ENCODE results near the gene NRF1. TPM values are rescaled to one million over a fixed set of nuclear protein-coding genes. Genes with fewer than 3 reads are reported as not detected.

NRF1 gene
- total and polyA plus RNA-seq, 2 of the 8 experiments (the other 6 are each of a cell fraction or from before 2014, with no cell fraction given): 18.2 to 21.4 TPM

- no peaks in the 10 kb centered on the region for H3K9me3 ChIP-seq (ENCODE audit: insufficient read depth in 2 of 2, low read depth in 1 of 2, low read length in 1 of 2)
- no peak overlapping the region for H3K4me2 ChIP-seq (ENCODE audit: insufficient read depth in 1 of 2, low read depth in 2 of 2, low read length in 2 of 2)
- no peak overlapping the region for H3K4ac ChIP-seq (replicated peaks; ENCODE audit: insufficient read length, low read depth, low read length)
- no peaks in the 10 kb centered on the region for H3K27me3 ChIP-seq (replicated peaks in 1 of 4; ENCODE audit: control insufficient read depth in 3 of 4, extremely low read depth in 1 of 4, insufficient read depth in 3 of 4, low read length in 3 of 4)
- H2BK5ac ChIP-seq (ENCODE audit: low read depth, low read length): no peak overlapping the region
- no peak overlapping the region for H3K9ac ChIP-seq (replicated peaks in 1 of 4; ENCODE audit: extremely low read depth in 1 of 4, low read depth in 3 of 4, low read length in 3 of 4)
- H3K23ac ChIP-seq (ENCODE audit: insufficient read length): no peak overlapping the region
- H3K18ac ChIP-seq (ENCODE audit: extremely low read depth, low read length): no peak overlapping the region
- no peak overlapping the region for H4K5ac ChIP-seq (ENCODE audit: insufficient read length, low read depth, low read length)
- no peak overlapping the region for H3K56ac ChIP-seq (replicated peaks; ENCODE audit: insufficient read length, low read depth, low read length)
- no peak overlapping the region for H4K91ac ChIP-seq (replicated peaks; ENCODE audit: insufficient read length, low read length)
- DNase-seq (ENCODE audit: low read depth in 1 of 2, low spot score in 2 of 2) (no peak), FAIRE-seq (no peak)
- H3K14ac ChIP-seq (ENCODE audit: insufficient read length): no peak overlapping the region
- no peaks in the 10 kb centered on the region for H4K20me1 ChIP-seq (replicated peaks in 1 of 2; ENCODE audit: control insufficient read depth in 1 of 2, insufficient read depth in 2 of 2, low read length in 2 of 2)
- H3K23me2 ChIP-seq (ENCODE audit: low read depth, low read length): no peaks in the 10 kb centered on the region
- H3K36me3 ChIP-seq (ENCODE audit: control insufficient read depth in 2 of 4, insufficient read depth in 4 of 4, low read length in 3 of 4): peaks cover 0 to 9% (median 2%) of the 10 kb centered on the region in 4 experiments; a peak in 3 of 8 replicates
- no peaks in the 10 kb centered on the region for H3K79me2 ChIP-seq (ENCODE audit: control insufficient read depth in 1 of 2, insufficient read depth in 2 of 2, low read length in 2 of 2)
- CTCF ChIA-PET (ENCODE audit: partially characterized antibody): interaction anchor here (0.6 to 1.1 kb wide), 2 partner anchors 83 to 454 kb away, joined by 3 to 5 read pairs; no protein-coding TSS in a partner anchor
- H3K79me1 ChIP-seq (ENCODE audit: low read depth, low read length): no peaks in the 10 kb centered on the region
- no peak for TF ChIP-seq JUN (IDR thresholded peaks at IDR 0.05; ENCODE audit: low read depth, low read length)
- no peak for TF ChIP-seq PHF8 (conservative IDR thresholded peaks at IDR 0.05; ENCODE audit: low read depth, low read length)
- H2AFZ ChIP-seq (ENCODE audit: low read length): no peak overlapping the region
- no peak overlapping the region for H2BK12ac ChIP-seq (ENCODE audit: low read depth, low read length)
- no peak overlapping the region for H2AK5ac ChIP-seq (ENCODE audit: low read depth, low read length)
- POLR2A ChIA-PET (ENCODE audit: partially characterized antibody): no interaction called here
- H2BK15ac ChIP-seq (ENCODE audit: low read length): no peak overlapping the region
- H2BK20ac ChIP-seq (ENCODE audit: low read length): no peak overlapping the region
- H4K8ac ChIP-seq (ENCODE audit: extremely low read depth, insufficient read depth, low read length): no peak overlapping the region
- no peak overlapping the region for H2BK120ac ChIP-seq (replicated peaks; ENCODE audit: low read depth, low read length)
- no peak overlapping the region for H3K27ac ChIP-seq (ENCODE audit: low read depth, low read length)
- no peak overlapping the region for H3K4me3 ChIP-seq (ENCODE audit: extremely low read depth in 1 of 4, insufficient read depth in 2 of 4, low read depth in 3 of 4, low read length in 4 of 4)
- peaks cover 0 to 3% (median 1%) of the 10 kb centered on the region in 4 experiments; a peak in 1 of 7 replicates for H3K4me1 ChIP-seq (replicated peaks in 1 of 4; ENCODE audit: control insufficient read depth in 3 of 4, insufficient read depth in 4 of 4, low read length in 3 of 4)
- WGBS, 2 experiments (ENCODE audit: extremely low coverage in 1 of 2, insufficient coverage in 1 of 2, insufficient read length in 1 of 2, insufficient replicate concordance in 2 of 2, low coverage in 1 of 2, low lambda C conversion rate in 2 of 2, missing lambda C conversion rate in 1 of 2): 88% methylated on average over 1 of the region's 1 CpG; no CpG with 5 or more reads in 1 of the 2 experiments
Measured at GRCh38 chr7:129751916-129752315, 140.4 kb downstream of the NRF1 start.
